ENCODE data around the gene CDH20.
A peak's percentile ranks its signal among the peaks of the same experiment; 100 is the strongest.
"Not testable (repeated sequence)": the region's sequence is repeated elsewhere in the genome, so short reads cannot be mapped to it uniquely, and the experiment has no call there.

Gene CDH20

DNA sequence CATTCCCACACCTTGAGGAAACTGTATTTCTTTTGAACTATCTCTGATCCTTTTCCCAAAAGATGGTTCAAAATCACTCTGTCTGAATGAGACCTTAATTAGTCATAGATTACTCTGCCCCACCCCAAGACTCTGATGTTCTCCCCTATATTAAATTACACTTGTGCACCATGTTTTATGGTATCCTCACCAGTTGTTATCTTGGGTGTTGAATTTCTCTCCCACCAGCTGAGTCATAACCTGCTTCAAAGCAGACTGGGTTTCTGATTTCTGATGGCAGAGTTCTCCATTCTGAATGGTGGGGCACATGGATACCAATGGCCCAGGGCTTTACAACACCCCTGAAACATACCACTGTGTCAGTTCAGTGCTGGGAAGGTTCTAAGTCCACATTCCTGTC, 15.0 kb downstream of the CDH20 start:
- no peak for DNase-seq (ENCODE audit: low spot score)

DNA sequence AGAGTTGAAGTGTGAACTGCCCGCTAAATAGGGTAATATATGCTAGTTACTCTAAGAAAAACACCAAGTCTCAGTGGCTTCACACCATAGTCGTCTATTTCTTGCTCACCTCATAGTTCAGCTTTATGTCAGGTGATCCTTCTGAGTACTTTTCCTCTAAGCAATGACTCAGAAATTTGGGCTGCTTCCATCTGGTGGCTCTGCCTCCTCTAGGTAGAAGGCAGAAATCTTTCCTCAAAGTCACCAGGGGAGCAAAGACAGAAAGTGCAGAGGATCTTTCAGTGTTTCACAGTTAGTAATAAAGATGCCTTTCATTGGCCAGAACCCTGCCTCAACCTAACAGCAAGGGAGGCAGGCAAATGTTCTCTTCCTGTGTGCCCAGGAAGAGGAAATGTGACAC, 17.3 kb downstream of the CDH20 start:
- no peak for DNase-seq (ENCODE audit: low spot score)

DNA sequence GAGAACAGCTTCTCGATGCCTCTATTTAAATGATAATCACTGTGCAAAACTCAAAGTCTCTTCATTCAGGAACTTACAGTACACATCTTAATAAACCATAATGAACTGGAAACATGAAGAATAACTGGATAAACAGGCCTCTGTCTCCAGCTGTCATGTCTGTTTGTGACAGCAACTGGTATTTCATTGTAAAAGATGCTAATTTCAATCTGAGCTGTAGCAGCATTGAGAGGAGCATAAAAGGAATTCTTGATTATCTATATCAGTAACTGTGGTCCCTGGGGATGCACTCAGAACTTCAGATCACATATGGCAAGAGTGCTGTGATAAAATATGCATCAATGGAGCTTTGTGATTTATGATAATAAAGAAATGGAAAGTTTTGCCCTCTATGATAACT, 18.8 kb downstream of the CDH20 start:
- DNase-seq (ENCODE audit: low spot score) = no peak

DNA sequence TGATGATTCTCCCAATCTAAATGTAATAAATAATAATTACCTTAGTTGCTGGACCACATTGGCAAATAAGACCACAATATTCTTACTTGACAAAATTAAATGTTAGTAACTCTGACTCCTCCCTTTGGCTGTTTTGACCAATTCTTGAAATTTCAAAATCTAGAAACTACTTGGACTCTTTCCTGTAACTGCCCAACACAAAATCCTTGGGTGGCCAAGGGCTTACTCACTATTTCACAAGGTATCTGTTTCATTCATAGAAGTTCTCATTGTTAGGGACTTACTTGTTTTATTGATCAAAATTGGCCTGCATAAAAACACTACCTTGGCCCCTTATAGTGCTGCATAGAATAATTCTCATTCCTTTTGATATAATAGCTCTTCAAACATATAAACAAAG, 19.4 kb downstream of the CDH20 start:
- DNase-seq (ENCODE audit: low spot score) = no peak

DNA sequence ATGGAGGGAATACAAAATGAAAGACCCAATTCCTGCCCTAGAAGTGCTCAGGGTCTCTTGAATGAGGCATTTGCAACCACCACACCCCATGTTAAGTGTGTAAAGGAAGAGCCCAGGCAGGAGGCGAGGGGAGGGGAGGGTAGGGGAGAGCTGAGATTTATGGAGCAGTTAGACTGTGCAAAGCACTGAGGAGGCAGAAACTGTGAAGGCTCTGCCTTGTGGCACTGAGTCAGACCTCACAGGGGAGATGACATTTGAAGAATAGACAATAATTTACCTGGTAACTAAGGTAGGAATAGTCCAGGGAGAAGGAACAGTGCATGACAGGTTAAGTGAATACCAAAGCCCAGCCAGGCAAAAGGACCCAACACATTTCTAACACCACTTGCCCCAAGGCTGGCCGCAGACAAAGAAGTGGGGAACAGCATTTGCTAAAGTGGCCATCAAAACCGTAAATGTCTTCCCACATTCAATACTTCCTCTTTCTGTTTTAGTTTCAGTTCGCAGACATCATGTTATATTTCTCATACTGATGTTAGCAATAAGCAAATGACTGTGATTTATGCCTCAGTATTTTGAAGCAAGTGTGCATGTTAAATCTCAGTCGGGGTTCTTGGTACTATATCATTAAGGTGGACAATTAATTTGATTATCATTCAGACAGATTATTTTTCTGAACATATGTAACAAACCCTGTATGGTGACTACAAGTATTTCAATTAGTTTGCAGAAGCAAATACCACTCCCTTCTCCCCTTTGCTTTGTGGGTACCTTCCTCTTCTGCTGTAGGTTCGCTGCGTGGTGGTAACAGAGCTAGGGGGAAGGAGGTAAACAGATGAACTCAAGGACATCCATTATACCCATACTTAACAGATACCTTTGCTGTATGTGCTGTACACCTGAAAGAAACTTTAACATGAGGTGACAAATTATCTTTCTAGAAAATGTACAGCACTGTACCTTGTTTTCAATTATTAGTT, 27.5 kb downstream of the CDH20 start:
- no peak for DNase-seq (ENCODE audit: low spot score)

DNA sequence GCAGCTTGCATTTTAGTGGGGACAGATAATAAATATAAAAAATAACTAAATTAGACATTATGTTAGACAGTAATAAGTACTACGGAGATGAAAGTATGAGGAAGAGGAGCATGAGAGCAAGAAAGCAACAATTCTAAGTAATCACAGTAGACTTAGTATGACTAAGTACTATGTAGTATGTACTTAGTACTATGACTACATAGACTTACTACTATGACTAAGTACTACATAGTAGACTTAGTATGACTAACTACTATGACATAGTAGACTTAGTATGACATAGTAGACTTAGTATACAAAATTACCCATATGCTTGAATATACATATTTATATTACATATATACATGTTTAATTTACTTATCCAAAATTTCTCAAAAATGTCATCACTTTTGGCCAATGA, 29.3 kb downstream of the CDH20 start:
- DNase-seq (ENCODE audit: low spot score) = no peak

DNA sequence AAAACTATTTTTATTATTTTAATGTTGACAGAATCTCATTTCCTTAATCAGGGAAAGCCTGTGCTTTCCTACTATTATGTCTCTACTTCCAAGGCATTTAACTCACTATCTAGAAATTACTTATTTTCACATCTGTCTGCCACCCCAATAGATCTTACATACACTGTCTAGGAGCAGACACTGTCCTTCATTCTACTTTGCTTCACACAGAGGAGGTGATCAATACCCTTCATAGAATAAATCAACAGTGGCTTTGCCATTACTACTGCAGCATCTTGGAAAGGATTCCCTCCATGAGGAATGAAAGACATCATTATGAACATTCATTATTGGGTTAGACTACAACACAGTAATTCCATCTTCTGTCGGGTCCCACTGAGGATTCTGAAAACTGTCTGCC, 31.7 kb downstream of the CDH20 start:
- DNase-seq (ENCODE audit: low spot score) = no peak

DNA sequence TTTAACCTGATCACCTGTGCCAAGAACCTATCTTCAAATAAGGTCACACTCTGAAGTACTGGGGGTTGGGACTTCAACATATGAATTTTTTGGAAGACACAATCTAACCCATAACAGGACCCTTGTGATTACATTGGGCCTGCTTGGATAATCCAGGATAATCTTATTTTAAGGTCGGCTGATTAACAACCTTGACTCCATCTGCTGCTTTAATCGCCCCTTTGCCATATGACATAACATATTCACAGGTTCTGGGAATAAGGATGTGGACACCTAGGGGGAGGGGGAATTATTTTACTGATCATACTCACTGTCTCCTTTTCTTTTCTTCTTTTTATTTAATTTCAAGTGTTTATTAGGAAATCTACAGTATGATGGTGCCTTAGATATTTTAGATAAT, 34.8 kb downstream of the CDH20 start:
- no peak for DNase-seq (ENCODE audit: low spot score)

DNA sequence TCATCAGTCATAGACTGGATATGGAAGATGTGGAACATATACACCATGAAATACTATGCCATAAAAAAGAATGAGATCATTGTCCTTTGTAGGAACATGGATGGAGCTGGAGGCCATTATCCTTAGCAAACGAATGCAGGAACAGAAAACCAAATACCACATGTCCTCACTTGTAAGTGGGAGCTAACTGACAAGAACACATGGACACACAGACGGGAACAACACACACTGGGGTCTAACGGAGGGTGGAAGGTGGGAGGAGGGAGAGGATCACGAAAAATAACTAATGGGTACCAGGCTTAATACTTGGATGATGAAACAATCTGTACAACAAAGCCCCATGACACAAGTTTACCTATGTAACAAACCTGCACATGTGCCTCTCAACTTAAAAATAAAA, 36.4 kb downstream of the CDH20 start:
- DNase-seq (ENCODE audit: low spot score) = not testable (repeated sequence)

DNA sequence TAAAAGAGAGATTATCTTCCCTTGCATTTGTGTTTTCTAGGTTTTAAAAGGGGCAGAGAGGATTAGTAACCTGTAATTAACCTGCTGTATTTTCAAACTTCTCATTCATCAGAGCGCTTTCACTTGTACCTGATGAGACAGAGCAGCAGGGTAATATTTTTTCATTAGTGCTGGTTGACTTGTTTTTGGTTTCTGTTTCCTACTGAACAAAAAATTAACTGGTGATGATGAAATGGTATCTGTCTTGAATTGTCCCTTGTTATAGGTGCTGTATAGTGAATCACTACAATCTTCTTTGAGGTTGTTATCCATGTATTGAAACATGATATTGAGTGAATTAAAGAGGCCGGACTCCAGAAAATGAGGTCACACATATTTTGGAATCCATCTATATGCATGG, 37.9 kb downstream of the CDH20 start:
- no peak for DNase-seq (ENCODE audit: low spot score)

DNA sequence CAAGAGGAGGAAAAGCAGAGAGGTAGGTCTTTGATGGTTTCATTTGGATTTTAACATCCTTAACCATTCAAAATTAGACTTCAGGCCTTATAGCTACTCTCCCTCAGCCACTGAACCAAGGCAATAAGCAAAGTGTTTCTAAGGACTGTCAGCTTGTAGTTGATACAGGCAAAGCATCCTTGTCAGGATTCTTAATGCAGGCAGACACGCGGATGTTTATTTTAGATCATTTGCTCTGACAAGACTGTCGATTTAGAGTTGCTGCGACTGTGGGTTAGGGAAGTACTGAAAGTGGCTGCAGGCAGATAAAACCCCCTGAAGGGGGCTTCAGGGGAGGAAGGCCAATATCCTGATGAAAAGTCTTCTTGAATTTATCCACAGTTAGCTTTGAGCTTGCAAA, 46.6 kb downstream of the CDH20 start:
- DNase-seq (ENCODE audit: low spot score) = no peak

DNA sequence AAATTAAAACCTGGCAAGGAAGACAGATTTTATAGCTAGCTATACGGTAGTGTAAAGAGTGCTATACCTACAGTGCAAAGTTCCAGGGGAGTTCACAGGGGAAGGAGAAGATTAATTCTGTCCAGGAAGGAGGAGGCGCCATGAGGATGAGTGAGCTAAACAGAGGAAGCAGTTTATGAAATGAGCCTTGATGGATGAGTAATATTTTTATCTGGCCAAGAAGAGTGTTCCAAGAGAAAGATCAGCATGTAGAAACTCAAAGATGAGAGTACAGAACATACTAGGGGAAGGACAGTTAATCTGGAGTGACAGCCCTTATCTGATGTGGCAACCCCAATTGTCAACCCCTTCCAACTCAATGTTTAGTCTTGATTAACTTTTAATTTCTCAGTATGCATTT, 54.8 kb downstream of the CDH20 start:
- DNase-seq (ENCODE audit: low spot score) = no peak

DNA sequence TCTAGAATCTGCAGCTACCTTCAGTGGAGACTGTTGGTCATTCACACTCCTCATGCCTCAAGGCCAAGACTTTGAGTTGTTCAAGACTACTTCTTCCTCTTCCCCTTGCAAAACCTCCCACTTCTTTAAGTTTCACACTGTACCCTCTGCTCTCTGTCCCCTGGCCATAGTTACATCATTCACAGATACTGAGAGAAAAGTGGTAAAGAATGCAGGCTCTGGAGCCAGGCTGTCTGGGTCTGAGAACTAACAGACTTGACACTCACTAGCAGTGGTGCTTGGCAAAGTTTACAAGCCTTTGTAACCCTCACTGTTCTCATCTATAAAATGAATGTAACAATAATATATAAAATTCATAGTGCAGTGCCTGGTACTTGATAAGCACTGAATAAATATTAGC, 61.8 kb downstream of the CDH20 start:
- DNase-seq (ENCODE audit: low spot score) = no peak

DNA sequence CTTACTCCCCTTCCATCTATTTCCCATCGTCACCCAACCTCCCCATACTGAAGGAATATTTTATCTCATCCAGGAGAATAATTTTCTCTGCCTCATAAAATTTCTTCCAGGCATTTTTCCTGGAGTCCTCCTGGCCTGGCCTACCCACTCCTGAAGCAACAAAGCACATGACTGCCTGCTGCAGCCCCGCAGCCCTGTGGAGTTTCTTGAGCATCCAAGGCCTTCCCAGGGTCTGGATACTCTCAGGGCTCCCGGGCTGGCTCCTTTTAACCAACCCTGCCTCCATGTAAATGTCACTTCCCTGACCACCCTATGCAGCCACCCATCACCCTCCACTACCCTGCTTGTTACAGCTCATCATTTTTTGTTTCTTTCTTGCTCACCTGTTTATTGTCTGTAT, 64.0 kb downstream of the CDH20 start:
- no peak for DNase-seq (ENCODE audit: low spot score)

DNA sequence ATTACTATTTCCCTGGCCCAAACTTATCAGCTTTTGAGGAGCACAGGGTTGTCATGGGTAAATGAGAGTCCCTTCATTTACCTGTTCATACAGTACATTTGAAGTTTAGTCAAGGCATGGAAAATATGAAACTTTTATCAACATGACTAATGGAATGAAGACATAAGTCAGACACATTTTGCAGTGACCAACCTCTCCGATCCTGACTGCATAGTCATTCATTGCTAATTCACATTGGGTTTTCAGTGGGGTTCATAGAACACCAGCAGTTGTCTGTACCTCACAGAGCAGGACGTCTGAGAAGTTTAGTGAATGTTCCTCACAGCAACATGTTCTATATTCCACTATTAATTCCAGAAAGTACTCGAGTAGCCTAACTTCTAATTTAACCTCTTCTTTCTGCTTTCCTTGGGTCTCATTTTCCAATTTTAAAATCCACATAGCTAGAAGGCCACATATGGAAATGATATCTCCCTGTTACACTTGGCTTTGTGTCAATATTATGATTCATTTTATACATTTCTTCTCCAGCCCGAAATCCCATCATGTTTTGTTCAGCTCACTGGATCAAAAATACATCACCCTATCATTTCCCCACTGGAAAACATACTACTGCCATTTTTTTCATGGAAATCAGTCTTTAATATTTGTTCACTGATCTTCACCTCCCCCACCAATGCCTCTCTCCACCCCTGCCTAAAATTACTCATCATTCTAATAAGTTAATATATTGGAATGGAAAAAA, 65.9 kb downstream of the CDH20 start:
- no peak for DNase-seq (ENCODE audit: low spot score)

DNA sequence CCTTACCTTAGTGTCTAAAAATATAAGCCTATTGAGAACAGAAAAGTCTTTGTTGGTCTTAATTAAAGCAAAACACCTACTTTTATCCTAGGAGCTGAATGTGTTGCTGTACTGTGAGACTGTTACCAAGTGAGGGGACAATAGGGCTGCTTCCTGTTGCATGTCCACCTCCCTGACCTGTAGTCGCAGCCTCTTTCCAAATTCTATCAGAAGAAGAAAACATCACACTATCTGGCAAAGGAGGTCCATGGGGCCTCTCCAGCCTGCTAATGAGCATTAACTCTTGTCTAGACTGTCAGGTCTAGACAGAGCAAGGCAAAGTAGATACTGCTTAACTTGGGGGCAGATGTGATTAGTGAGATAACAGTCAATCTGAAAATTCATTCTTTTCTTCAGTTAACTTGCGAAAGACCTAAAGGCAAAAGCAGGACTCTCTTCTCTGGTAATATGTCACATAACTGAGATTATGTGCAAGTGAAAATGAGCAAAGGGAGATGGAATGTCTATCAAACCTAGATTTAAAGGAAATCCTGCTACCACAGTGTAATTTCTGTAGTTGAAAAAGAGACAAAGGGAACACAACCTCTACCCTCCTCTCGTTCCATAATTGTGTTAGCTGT, 66.9 kb downstream of the CDH20 start:
- no peak for DNase-seq (ENCODE audit: low spot score)

DNA sequence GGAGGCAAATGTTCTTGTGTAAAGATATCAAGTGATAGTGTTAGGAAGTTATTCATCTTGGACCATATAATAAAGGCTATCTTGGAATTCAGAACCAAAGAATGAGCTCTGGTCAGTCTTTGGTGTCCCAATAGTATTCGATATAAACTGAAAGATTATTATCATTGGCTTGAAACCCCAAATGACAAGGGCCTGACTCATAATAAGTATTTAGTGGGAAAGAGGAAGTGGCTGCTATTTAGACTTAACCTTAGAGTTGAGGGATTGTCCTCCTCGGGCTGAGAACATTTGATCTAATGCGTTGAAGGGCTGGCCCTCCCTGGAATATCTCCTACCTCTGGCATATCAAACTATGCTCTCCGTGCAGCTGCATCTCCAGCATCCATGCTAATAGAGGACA, 67.5 kb downstream of the CDH20 start:
- DNase-seq (ENCODE audit: low spot score) = no peak

DNA sequence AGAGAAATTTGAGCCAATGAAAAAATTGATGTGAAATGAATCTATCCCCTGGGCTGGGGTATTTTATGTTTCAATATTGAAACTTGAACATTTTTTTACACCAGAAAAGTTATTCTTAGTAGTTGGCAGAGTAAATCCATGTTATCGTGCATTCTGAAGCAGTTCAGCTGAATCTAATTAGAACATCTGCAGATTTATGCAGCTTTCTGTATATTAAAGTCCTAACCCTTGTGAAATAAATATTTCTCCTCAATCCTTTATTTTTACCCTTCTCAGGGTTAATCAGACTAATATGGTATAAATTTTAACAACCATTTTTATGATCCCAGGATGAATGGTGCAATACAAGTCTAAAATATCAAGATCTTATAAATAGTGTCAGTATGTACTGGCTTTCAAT, 69.5 kb downstream of the CDH20 start:
- DNase-seq (ENCODE audit: low spot score) = no peak

DNA sequence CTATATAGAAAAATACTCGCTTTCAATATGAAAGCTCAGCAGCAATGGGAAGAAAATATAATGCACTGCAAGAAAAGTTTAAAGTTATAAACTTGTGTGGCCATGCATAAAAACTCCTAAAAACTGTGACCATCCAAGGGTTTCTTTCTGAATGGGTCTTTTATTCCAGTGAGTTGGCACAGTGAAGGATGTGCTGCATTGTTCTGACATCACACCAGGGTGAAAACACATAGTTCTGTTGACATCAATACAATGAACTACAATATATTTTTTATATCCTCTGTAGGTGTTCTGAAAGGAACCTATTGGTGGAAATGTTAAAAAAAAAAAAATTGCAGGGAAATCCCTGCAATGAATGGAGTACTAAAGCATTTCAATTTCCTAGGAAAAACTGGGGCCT, 80.2 kb downstream of the CDH20 start:
- peak; percentile 82 for DNase-seq (ENCODE audit: low spot score)

DNA sequence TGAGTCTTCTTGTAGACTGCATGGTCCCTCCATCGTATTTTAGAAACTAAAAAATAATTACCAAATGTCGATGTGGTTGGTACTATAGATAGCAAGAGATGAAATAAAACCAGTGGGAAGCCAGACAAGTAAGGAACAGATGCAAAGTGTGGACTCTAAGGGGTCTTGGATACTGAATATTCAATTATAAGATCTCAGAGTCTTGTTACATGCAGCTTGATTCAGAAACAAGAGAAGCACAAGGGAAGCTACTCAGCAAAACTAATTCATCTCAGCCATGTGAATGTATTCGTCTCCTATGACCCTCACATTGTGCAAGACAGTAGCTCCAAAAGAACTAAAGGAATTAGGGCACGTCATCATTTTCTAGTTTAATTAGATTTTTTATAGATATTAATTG, 80.9 kb downstream of the CDH20 start:
- DNase-seq (ENCODE audit: low spot score) = peak; percentile 14

DNA sequence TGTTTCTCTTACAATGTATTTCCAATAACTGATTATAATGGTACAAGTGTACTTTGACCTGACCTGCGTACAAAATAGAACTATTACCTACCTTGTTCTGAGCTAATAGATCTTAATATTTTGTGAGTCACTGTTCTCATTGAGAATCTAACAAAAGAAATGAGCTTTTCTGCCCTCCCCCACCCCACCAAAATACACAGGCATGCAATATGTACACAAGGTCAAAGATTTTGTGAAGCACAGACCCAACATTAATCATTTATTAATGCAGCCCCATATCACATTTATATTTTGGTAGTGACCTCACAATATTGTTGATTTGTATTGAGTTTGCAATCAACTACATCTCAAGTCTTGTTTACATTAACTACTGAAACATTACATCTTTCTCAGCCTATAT, 86.5 kb downstream of the CDH20 start:
- DNase-seq (ENCODE audit: low spot score) = no peak

DNA sequence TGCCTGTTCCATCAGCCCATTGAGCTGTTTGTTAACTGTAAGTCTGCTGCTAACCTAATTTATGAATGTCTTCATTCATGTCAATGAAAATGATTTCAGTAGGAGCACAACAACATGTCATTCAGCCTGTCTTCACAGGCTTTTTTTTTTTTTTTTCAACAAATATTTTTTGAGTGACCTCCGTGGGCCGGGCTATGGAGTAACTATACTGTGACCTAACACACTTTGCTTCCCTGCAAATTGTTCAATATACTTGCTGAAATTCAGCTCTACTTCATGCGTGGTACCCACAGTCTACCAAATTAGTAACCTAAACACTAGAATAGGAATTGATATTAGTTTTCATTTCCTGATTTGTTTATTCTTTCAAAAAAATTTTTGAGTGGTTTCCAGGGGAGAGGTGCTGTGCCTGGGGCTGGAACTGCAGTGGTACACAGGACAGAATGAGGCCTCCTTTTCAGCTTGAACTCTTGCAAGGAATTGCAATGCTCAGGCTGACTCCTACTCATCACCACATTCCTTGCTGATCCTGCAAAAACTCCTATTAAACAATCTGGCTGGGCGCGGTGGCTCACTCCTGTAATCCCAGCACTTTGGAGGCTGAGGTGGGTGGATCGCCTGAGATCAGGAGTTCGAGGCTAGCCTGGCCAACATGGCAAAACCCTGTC, 87.1 kb downstream of the CDH20 start:
- DNase-seq (ENCODE audit: low spot score) = peak; percentile 29
